Measurements from ENCODE around the gene ACOXL.

Gene ACOXL

GRCh38 chr2:110796716-110797301 lies 64.4 kb downstream of the ACOXL start:
- DNase-seq = no peak

DNA sequence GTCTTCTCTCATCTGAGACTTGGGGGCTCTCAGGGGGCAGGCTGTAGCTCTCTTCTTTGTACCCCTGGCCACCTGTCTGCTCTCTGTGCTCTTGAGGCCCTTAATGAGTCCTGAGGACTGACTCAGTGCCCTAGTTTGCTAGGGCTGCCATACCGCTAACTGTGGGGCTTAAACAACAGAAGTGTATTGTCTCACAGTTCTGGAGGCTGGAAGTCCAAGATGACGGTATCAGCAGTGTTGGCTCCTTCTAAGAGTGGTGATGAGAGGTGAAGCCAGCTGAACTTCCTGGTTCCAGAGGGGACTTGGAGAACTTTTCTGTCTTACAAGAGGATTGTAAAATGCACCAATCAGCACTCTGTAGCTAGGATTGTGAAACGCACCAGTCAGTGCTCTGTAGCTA lies 67.0 kb downstream of the ACOXL start:
- DNase-seq = no peak

DNA sequence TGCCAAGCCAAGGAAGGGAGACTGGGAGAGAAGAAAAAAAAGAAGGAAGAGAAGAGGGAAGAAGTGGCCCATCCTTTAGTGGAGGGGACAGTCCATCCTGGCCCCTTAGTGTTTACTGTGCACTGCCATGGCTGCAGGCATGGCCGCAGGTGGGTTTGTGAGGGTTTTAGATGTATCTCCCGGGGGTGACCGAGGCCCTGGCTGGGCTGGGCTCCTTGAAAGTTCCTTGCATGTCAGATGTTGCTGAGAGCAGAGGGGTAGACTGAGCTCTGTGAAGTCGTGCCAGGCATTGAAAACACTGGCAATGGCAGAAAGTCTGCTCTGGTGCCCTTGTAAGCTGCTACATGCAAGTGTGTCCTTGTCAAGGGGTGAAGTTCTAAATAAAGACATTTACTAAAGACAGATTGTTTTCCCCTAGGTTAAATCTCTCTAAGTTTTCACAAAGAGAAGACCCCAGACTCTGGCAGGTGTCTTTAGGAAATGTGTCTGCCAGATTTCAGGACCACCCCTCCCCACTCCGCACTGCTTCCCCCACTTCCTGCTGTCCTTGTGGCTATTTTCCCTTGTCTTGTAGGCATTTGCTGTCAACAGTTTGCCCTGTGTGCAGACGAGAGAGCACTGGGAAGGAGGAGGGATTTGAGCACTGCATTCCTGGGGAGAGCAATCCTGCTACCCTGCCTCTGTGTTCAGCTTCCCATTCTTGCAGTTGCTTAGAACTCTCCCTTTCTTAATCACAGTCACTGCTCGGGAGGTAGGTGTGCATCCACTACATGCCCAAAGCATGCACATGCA lies 68.4 kb downstream of the ACOXL start:
- DNase-seq = no peak

GRCh38 chr2:110802208-110802932 lies 70.0 kb downstream of the ACOXL start:
- DNase-seq = no peak

GRCh38 chr2:110804433-110804832 lies 72.1 kb downstream of the ACOXL start:
- DNase-seq = no peak

GRCh38 chr2:110804915-110805314 lies 72.5 kb downstream of the ACOXL start:
- peak; percentile 40 to 47 for DNase-seq

DNA sequence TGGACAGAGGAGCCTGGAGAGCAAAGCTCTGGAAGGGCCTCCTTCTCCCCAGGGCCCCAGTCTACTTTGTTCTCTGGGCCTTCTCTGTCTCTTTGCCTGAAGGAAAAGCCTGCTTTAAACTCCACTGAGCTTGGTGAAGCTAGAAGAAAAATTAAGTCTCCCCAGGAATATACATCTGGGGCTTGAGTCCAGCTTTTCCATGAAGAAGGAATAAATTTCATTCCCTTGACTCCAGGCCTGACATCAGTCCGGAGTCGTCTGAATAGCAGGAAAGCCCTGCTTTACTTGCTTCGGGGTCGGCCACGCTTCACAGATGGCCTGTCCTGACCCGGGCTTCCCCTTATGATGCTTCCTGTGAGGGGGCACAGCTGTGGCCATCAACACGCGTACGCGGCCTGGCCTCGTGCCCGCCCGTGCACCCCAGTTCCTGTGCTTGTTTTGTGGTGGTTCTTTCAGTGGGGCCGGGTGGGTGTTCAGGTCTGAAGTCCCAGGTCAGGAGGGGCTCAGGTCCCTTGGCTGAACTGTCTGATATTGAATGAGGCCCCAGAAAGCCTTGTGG lies 73.6 kb downstream of the ACOXL start:
- no peak for DNase-seq

- no peak for DNase-seq
These were observed 75.1 kb downstream of the ACOXL start for GRCh38 chr2:110807522-110807921.

DNA sequence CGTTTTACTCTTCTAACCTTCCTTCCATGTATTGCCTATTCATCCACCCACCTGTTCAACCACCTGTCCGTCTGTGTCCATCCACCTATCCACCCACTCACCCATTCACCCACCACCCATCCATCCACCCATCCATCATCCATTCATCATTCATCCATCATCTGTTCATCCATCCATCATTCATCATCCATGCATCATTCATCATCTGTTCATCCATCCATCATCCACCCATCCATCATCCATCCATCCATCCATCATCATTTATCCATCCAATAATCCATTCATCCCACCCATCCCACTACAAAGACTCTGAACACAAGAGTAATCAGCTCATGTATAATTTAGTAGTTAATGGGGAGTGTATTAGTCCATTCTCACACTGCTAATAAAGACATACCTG lies 78.0 kb downstream of the ACOXL start:
- no peak for DNase-seq

GRCh38 chr2:110812726-110813645 lies 80.6 kb downstream of the ACOXL start:
- no peak for DNase-seq

DNA sequence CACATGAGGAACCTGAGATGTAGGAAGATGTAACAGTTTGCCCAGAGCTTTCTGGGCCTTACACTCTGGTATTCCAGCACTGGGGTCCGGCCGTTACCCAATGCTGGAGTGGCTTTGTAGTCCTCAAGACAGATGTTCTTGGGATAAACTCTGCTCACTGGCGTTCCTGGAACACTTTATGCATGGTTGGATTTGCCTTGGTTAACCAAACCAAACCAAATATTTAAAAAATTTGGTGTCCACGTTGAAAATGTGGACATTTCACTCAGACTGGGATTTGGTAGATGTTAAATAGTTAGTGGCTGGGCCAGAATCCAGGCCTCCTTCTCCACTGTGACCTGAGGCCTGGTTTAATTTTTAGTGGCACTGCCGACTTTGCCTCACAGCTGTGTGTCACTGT lies 81.5 kb downstream of the ACOXL start:
- no peak for DNase-seq

GRCh38 chr2:110815938-110816337 lies 83.6 kb downstream of the ACOXL start:
- DNase-seq = no peak

- DNase-seq = no peak
These were observed 84.3 kb downstream of the ACOXL start for GRCh38 chr2:110816404-110817365.

- DNase-seq = no peak
These were observed 86.6 kb downstream of the ACOXL start for GRCh38 chr2:110818767-110819481.

GRCh38 chr2:110819711-110820110 lies 87.3 kb downstream of the ACOXL start:
- no peak for DNase-seq

DNA sequence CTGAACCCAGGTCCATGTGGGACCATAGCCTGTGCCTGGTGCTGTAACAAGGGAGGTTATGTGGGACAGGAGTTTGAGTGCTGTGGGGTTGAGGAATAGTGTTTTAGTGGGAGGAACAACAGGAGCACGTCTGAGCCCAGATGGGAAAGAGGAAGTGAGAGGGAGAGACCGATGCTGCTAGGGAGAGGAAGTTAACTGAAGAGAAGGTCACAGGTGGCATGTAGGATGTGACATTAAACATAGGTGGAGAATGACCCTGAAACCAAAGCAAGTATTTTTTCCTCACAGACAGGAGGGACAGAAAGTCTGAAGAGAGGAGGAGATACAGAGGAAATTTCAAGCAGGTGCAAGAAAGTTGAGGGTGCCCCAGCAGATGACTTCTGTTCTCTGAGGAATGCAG lies 87.8 kb downstream of the ACOXL start:
- no peak for DNase-seq

GRCh38 chr2:110823165-110823564 lies 90.8 kb downstream of the ACOXL start:
- DNase-seq = no peak

GRCh38 chr2:110827511-110827910 lies 95.1 kb downstream of the ACOXL start:
- no peak for DNase-seq

- DNase-seq = no peak
These were observed 96.0 kb downstream of the ACOXL start for GRCh38 chr2:110828330-110828729.

- DNase-seq = no peak
These were observed 97.2 kb downstream of the ACOXL start for GRCh38 chr2:110829413-110830146.
